Measurements from ENCODE around the gene PARM1.
"Not testable (repeated sequence)": the region's sequence is repeated elsewhere in the genome, so short reads cannot be mapped to it uniquely, and the experiment has no call there.

The PARM1 gene

GRCh38 chr4:74994436-74994835, 61.5 kb downstream of the PARM1 start:
- DNase-seq: not testable (repeated sequence)

- DNase-seq: no peak
These were observed 64.1 kb downstream of the PARM1 start for GRCh38 chr4:74996996-74997395.

GRCh38 chr4:74997948-74998729, 65.2 kb downstream of the PARM1 start:
- no peak for DNase-seq

- DNase-seq: no peak
These were observed 66.9 kb downstream of the PARM1 start for GRCh38 chr4:74999714-75000309.

- no peak for DNase-seq
These were observed 69.0 kb downstream of the PARM1 start for GRCh38 chr4:75001871-75002270.

- no peak for DNase-seq
These were observed 69.5 kb downstream of the PARM1 start for GRCh38 chr4:75002381-75002780.

- DNase-seq: no peak
These were observed 71.1 kb downstream of the PARM1 start for GRCh38 chr4:75003979-75004378.

GRCh38 chr4:75004755-75005668, 72.1 kb downstream of the PARM1 start:
- peak; percentile 27 for DNase-seq

GRCh38 chr4:75005727-75006126, 72.8 kb downstream of the PARM1 start:
- DNase-seq: no peak

GRCh38 chr4:75007891-75008290, 75.0 kb downstream of the PARM1 start:
- DNase-seq: no peak

- DNase-seq: no peak
These were observed 76.2 kb downstream of the PARM1 start for GRCh38 chr4:75009138-75009537.

- DNase-seq: no peak
These were observed 78.3 kb downstream of the PARM1 start for GRCh38 chr4:75011131-75011795.

GRCh38 chr4:75015627-75016026, 82.7 kb downstream of the PARM1 start:
- DNase-seq: peak; percentile 45

- no peak for DNase-seq
These were observed 83.6 kb downstream of the PARM1 start for GRCh38 chr4:75016472-75016871.

- no peak for DNase-seq
These were observed 86.0 kb downstream of the PARM1 start for GRCh38 chr4:75018811-75019479.

GRCh38 chr4:75025431-75025830, 92.5 kb downstream of the PARM1 start:
- no peak for DNase-seq

- DNase-seq: peak; percentile 73
These were observed 95.4 kb downstream of the PARM1 start for GRCh38 chr4:75028196-75028854.

- DNase-seq: no peak
These were observed 97.1 kb downstream of the PARM1 start for GRCh38 chr4:75030028-75030427.

GRCh38 chr4:75030649-75031235, 97.8 kb downstream of the PARM1 start:
- DNase-seq: no peak

GRCh38 chr4:75031775-75032174, 98.9 kb downstream of the PARM1 start:
- no peak for DNase-seq

- DNase-seq: no peak
These were observed 101.6 kb downstream of the PARM1 start for GRCh38 chr4:75034523-75034922.

Data from DMS79 treated with DMSO at 0.1 percent for 48 hours (cell line).